Skin epidermis (tissue), 12 donors: ENCODE results near the gene ARHGAP19.

Experiments used
- H3K27ac ChIP-seq, 21 experiments: fragments of 200-600 bp; sonication (generic) in 11 of 21; one replicate each; pipeline ENCODE4 v1.5.0; 2020; ENCODE audit warnings: mild to moderate bottlenecking in 3 of 21, inconsistent platforms in 2 of 21, moderate library complexity in 2 of 21
- H3K4me3 ChIP-seq, 7 experiments: fragments of 200-600 bp; sonication (generic) in 2 of 7; one replicate each; pipeline ENCODE4 v1.5.0; 2020; ENCODE audit warnings: inconsistent platforms in 2 of 7, mild to moderate bottlenecking in 2 of 7, moderate library complexity in 1 of 7

Gene ARHGAP19

DNA sequence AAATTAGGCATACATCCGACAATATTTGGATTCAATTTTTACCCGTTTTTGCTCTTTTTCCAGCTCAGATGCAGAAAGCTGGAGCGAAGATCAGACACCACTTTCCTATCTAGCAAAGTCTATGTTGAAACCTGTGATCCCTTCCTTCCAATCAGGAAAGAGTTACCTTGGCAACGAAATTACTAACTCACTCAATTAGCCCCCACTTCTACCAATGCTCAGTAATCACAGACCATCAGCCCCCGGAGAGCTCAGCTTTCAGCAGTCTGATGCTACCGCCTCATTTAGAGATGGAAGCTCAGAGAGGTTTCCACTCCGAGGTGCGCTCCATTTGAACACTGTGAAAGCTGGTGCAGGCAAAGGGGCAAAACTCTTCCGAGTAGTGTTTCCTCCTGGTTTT lies 33.3 kb upstream of the ARHGAP19 start:
- H3K4me3 ChIP-seq: no peak overlapping the region
- no peak overlapping the region for H3K27ac ChIP-seq

DNA sequence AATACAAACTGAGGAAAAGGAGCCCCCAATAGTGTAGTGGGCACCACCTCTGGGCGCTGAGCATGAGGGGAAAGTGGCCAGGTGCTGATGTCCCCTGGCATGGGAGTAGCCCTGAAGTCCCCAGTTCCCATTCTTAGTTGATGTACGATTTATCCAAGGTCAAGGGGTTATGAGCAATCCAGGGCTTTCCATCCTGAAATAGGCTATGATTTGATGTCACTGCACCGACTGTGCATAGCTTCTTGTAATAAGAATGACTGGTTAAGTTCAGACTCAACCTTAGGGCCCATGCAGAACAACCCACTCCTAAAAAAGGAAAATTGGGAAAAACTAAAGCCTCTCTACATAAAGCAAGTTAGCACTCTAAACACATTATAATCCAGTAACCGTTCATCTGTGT lies 31.1 kb upstream of the ARHGAP19 start:
- Histone ChIP-seq H3K27ac (no peak overlapping the region), H3K4me3 (no peak overlapping the region)

DNA sequence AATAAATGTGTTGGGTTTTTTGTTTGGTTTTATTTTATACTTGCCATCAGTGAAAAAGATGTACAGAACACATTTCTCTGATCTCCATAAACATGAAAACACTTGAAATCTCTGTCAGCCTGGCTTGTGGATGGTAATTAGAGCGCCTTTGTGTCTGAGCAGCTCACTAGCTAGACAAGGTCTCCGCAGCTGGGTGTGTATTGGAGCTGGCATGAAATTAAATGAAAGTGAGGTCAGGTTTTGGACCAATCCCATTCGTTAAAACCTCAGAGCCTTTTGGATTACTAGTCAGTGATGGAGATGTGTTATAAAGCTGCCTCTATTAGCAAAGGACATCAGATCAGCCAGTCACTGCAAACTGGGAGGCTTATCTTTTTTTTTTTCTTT lies 29.4 kb upstream of the ARHGAP19 start:
- peak overlapping the region in 1 of 21 experiments; percentile 16 for H3K27ac ChIP-seq
- peak overlapping the region in 2 of 7 experiments; percentile 87 to 89 for H3K4me3 ChIP-seq

DNA sequence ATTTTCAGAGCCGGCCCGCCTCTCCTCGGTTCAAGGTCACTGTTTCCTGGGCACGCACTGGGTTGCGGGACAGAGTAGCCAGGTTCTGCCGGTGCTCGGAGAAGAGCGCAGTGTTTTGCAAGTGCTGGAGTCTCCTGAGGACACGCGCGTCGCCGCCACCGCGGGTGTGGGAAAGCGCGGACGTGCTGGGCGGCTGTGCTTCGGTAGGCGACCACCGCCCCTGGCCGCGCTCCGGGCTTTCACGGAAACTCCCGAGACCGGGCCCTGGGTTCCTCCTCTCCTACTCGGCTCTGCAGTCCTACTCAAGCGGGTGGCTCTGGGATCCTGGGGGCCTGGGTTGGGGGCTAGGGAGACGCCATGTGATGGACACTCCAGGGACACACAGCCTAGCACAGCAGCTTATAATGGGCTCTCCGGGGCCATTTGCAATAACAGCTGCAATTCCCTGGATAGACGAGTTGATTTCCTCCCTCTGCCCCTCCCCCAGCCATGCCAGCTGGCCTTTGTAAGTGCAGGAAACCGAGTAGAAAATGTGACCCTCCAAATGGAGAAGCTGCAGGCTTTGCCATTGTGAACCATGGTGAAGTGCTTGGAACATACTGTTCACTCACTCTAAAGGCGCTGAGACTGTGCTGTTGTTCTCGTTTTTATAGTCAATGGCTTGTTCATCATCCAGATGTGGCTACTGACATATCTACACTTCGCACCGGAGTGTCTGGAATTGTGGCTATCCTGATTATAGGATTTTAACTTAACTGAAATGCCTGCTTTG lies 28.8 kb upstream of the ARHGAP19 start:
- Histone ChIP-seq H3K4me3 (peak overlapping the region; percentile 42 to 90 (median 87)), H3K27ac (peak overlapping the region in 15 of 21 experiments; percentile 16 to 100 (median 98))

DNA sequence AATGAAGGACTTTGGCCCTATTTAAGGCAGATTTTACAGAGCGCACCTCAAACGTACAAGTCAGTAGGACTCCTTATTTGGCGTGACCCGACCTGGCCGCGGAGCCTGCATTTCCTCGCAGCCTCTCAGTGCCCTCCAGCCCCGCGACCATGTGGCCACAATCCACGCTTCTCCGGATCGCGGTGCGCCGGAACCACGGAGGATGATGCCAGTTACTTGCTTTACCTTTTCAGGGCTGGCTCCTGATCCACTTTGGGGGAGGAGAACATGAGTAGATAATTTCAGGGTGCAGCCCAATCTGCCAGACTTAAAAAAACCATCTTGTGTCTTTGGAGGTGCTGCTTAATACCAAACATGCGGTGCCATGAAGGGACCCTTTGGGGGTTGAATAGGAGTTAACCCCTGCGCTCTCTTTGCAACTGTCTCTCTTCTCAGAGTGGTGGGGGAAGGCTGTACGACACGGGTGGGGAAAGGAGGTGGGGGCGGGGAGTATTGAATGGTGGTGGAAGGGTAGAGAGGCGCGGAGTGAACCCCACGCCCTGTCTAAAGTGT lies 28.1 kb upstream of the ARHGAP19 start:
- H3K4me3 ChIP-seq: peak overlapping the region; percentile 42 to 90 (median 87)
- peak overlapping the region in 19 of 21 experiments; percentile 30 to 100 (median 98) for H3K27ac ChIP-seq

DNA sequence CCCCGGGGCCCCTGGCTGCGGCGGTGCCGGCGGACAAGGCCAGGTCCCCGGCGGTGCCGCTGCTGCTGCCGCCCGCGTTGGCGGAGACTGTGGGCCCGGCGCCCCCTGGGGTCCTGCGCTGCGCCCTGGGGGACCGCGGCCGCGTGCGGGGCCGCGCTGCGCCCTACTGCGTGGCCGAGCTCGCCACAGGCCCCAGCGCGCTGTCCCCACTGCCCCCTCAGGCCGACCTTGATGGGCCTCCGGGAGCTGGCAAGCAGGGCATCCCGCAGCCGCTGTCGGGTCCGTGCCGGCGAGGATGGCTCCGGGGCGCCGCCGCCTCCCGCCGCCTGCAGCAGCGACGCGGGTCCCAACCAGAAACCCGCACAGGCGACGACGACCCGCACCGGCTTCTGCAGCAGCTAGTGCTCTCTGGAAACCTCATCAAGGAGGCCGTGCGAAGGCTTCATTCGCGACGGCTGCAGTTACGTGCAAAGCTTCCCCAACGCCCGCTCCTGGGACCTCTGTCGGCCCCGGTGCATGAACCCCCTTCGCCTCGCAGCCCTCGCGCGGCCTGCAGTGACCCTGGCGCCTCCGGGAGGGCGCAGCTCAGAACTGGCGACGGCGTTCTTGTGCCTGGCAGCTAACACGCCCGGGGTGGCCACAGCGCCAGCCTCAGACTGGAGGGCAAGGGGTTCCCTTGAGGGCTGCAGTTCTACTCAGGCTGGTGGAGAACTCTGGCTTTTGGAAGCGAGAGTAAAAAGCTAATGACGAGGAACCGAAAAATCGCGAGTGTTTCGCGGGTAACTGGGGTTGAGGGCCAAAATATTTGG lies 27.4 kb upstream of the ARHGAP19 start:
- peak overlapping the region; percentile 42 to 90 (median 87) for H3K4me3 ChIP-seq
- H3K27ac ChIP-seq: peak overlapping the region; percentile 30 to 100 (median 98)

DNA sequence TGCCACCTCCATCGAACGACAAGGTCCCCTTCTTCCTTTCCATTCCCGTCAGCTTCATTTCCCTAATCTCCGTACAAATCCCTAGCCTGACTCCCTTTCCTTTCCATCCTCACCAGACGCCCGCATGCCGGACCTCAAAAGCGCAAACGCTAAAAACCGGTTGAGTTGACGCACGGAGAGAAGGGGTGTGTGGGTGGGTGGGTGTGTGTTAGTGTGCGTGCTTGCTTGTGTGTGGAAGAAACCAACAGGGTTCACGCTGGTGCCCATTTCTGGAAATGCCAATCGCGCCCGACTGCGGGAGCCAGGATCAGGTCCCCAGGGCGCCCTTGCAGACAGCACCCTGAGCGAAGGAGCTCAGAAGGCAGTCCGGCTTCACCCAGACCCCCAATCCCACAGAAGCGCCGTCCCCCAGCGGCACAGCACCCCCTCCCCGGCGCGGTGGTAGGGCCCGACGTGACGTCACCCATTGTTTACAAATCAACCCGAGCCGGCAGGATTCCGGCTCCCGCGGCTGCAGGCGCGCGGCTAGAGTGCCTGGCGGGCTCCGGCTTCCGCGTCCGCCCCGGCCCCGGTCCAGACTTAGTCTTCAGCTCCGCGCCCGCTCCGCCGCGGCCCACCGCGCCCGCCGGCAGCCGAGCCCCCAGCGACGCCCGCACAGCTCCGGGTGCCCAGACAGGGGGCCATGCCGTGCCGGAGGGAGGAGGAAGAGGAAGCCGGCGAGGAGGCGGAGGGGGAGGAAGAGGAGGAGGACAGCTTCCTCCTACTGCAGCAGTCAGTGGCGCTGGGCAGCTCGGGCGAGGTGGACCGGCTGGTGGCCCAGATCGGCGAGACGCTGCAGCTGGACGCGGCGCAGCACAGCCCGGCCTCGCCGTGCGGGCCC lies 26.6 kb upstream of the ARHGAP19 start, which contains the start of gene FRAT1:
Gene FRAT1 (plus strand): TSS at position 500 of the 880 bp plus-strand sequence. CDS start 183 bp downstream, at position 683.
- H3K4me3 ChIP-seq: peak within 1 kb of the TSS; percentile 42 to 90 (median 87)

DNA sequence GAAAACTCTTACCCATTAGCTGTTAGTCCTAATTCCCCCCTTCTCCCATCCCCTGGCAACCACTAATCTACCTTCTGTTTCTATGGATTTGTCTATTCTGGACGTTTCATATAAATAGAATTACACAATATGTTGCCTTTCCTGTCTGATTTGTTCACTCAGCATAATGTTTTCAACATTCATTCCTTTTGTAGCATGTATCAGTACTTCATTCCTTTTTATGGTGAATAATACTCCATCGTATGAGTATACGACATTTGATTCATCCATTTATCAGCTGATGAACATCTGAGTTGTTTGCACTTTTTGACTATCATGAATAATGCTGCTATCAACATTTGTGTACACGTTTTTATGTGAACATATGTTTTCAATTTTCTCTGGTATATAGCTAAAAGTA lies 22.2 kb upstream of the ARHGAP19 start:
- no peak overlapping the region for H3K27ac ChIP-seq

More for the DNA sequence above, 26.6 kb upstream of the ARHGAP19 start, which contains the start of gene FRAT1:
- peak within 1 kb of the TSS; percentile 93 to 100 (median 99) for H3K27ac ChIP-seq

DNA sequence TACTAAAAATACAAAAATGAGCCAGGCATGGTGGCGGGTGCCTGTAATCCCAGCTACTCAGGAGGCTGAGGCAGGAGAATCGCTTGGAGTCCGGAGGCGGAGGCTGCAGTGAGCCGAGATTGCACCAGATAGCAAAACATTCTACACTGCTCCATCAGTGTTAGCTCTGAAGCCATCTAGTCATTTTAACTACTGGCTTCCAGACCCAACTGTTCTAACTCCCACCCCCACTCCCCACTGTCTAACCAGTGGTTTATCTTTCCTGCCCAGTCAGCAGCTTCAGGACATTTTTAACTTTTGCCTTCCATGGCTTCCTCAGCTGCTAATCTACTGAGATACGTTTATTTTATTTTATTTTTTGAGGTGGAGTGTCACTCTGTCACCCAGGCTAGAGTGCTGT lies 20.5 kb upstream of the ARHGAP19 start:
- no peak overlapping the region for H3K4me3 ChIP-seq
- H3K27ac ChIP-seq: no peak overlapping the region

More for the DNA sequence above, 22.2 kb upstream of the ARHGAP19 start:
- H3K4me3 ChIP-seq: no peak overlapping the region

DNA sequence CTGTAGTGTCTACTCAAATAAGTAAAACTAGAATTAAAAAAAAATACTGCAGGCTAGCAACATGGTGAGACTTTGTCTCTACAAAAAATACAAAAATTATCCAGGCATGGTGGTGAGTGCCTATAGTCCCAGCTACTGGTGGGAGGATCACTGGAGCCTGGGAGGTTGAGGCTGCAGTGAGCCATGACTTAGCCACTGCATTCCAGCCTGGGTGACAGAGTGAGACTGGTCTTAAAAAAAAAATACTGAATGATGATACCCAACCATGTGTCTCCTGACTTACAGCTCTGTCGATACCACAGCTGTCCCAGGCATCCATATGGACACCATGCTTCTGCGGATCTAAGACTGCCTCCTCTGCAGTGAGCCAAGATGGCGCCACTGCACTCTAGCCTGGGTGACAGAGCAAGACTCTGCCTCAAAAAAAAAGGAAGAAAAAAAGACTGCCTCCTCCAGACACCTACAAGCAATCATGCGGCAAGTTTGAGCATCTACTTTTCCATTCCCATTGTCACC lies 18.7 kb upstream of the ARHGAP19 start:
- Histone ChIP-seq H3K27ac (no peak overlapping the region), H3K4me3 (no peak overlapping the region)

DNA sequence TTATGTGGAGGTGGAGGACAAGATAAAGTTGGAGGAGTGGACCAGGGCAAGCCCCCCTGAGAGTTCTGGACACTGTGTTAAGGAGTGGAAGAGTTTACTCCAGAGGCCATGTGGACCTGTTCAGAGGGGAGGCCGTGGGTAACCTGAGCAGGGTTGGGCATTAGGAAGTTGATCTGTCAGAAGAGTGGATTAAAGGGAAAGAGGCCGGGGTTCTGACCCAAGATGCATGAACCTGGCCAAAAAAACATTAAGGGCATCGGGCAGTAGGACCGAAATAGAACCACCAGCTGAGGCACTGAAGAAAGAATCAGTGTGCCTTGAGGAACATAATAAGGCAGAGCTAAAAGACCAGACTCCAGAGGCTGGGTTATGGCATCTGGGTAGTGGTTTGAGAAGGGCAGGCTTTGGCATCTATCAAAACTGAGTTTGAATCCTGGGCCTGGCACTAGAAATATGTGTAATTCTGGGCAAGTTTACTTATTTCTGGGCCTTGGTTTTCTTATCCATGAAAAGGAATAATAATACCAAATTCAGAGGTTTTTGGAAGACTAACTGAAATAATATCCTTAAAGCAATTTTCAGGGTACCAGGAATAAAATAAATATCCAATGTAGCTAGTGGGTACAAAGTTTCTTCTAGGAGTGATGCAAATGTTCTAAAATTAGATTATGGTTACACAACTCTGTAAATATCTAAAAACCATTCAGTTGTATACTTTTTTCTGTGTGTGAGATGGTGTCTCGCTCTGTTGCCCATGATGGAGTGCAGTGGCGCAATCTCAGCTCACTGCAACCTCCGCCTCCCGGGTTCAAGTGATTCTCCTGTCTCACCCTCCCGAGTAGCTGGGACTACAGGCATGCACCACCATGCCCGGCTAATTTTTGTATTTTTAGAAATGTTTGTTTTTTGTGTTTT lies 15.7 kb upstream of the ARHGAP19 start:
- Histone ChIP-seq H3K27ac (no peak overlapping the region), H3K4me3 (no peak overlapping the region)

DNA sequence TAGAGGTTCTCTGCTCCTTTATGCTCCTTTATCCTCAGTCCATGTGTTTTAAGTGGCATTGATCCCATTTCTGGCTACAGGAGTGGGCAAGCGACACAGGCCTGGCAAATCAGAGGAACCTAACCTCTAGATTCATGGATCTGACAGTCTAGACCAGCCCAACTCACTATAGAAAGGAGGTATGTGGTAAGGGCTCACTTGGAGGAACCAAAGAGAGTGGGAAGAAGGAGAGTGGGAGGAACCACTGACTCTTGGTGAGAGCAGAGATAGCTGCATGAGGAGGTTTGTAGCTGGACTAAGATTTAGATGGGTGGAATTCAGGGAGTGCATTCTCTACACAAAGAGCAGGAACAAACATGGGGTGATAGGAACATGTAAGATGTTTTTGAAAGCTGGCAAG lies 15.0 kb upstream of the ARHGAP19 start:
- no peak overlapping the region for H3K27ac ChIP-seq
- H3K4me3 ChIP-seq: no peak overlapping the region

DNA sequence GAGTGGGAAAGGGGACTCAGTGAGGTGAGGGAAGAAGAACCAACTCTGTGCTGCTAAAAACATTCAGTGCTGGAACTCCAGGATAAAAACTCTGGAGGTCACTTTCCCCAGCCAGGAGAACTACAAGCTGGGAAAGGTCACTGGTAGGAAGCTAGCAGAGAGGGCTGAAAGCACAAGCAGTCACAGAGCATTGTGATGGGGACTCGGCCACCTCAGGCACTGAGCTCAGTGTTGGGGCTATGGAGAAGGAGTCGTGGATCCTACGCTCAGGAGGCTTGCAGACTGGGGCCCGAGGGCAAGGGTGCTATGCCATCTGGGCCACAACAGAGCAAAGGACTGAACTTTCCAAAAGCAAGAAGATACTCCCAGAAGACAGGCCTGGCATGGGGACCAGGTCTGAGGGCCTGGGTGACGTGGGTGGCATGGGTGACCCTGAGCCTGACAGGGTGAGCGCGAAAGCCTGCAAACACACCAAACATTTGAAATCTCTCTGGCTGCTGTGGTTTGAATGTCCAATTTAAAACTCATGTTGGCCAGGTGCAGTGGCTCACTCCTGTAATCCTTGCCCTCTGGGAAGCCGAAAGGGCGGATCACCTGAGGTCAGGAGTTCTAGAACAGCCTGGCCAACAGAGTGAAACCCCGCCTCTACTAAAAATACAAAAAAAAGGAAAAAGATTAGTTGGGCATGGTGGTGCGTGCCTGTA lies 9.8 kb upstream of the ARHGAP19 start:
- Histone ChIP-seq H3K4me3 (no peak overlapping the region), H3K27ac (no peak overlapping the region)

DNA sequence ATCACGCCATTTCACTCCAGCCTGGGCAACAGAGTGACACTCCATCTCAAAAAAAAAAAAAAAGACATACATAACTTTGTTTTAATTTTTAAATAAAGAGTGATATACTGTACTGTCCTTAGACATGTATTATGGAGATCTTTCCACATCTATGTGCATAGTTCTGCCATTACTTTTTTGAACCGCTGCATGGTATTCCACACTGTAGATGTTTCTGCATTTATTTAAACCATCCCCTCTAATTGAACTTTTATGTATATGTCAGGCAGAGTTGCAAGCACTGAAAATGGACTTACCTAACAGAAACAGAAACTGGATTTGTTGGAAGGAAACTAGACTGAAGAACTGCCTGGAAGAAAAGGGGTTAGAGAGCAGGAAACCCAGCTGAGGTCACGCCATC lies 8.5 kb upstream of the ARHGAP19 start:
- no peak overlapping the region for H3K27ac ChIP-seq
- H3K4me3 ChIP-seq: no peak overlapping the region

DNA sequence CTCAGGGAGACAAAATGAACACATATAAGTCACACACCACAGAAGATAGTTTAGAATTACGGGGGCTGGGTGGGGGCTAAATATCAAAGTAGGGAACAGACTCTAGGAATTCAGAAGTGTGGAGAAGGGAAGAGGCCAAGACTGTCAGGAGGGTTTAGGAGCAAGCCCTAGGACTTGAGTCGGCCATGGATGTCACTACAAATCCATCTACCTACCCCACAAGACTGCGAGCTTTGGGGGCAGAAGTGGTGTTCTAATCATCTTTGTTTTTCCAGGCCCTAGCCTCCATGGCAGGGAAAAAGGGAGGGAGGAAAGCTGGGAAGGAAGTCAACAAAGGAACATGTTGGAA lies 5.8 kb upstream of the ARHGAP19 start:
- H3K27ac ChIP-seq: no peak overlapping the region
- no peak overlapping the region for H3K4me3 ChIP-seq

DNA sequence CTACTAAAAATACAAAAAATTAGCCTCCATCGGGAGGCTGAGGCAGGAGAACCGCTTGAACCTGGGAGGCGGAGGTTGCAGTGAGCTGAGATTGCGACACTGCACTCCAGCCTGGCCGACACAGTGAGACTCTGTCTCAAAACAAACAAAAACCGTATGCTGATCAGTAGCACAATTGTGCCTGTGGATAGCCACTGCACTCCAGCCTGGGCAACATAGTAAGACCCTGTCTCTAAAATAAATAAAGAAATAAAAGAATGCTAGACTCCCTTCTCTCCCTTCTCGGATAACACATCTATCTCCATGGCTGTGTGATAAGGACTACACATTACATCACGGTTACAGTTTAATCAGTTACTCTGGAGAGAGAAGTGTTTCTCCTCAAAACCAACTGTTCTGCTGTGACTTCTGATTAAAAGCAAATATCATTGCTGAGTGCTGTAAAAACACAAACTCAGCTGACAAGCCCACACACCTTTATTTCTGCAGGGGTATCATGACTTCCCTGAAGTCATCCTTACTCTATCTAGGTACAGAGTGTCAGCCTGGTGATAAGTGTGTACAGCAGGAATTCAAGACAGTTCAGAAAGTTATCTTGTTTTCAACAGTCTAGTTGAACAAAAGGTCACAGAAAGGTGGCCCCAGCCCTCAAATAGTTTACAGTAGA lies 5.3 kb upstream of the ARHGAP19 start:
- no peak overlapping the region for H3K27ac ChIP-seq

DNA sequence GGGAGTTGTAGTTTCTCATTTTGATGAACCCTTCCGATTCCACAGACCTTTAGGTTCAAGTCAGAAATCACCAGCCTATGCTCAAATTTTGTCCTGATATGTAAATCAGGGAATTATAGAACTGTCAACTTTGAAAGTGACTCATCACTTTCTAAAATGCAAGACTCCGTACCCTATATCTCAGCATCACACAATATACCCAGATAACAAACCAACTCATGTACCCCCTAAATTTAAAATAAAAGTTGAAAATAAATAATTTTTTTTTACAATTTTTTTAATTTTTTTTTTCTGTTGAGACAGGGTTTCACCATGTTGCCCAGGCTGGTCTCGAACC lies 393 bp upstream of the ARHGAP19 start:
- H3K4me3 ChIP-seq: peak overlapping the region in 2 of 7 experiments; percentile 92 to 94
- H3K27ac ChIP-seq: peak overlapping the region in 2 of 21 experiments; percentile 82 to 93

More for the DNA sequence above, 5.3 kb upstream of the ARHGAP19 start:
- no peak overlapping the region for H3K4me3 ChIP-seq
